GM12878 (cell line): Measurements from ENCODE around the gene NOL12.

Source experiments
- BMI1 ChIP-seq: fragments of 450-650 bp; IDR thresholded peaks from 2 replicates; pipeline ENCODE4 v1.6.1; 2016; ENCODE audit warnings: mild to moderate bottlenecking, moderate library complexity, borderline replicate concordance
- KDM1A ChIP-seq: fragments of 200-600 bp; sonication (generic); IDR thresholded peaks from 2 replicates; pipeline ENCODE4 v1.6.1; 2016; ENCODE audit warnings: borderline replicate concordance
- POLR2A ChIP-seq: IDR thresholded peaks from 2 replicates; pipeline ENCODE4 v1.6.1; 2011; ENCODE audit warnings: low read depth, mild to moderate bottlenecking, low read length
- POLR2AphosphoS2 ChIP-seq: IDR thresholded peaks from 2 replicates; pipeline ENCODE4 v1.6.1; 2011; ENCODE audit warnings: low read depth, mild to moderate bottlenecking, low read length, improper control_type of control experiment, moderate library complexity
- RBBP5 ChIP-seq: fragments of 200-600 bp; sonication (generic); conservative IDR thresholded peaks from 2 replicates; pipeline ENCODE4 v1.6.1; 2016
- TAF1 ChIP-seq: IDR thresholded peaks from 2 replicates; pipeline ENCODE4 v1.6.1; 2011; ENCODE audit warnings: mild to moderate bottlenecking, low read depth, low read length, borderline replicate concordance
- ZNF687 ChIP-seq: fragments of 450-650 bp; IDR thresholded peaks from 2 replicates; pipeline ENCODE4 v1.6.1; 2017; ENCODE audit warnings: mild to moderate bottlenecking, moderate library complexity
- TF ChIP-seq, protein P1 (sequence below): IDR thresholded peaks from 2 replicates; pipeline ENCODE4 v1.6.1; 2012; ENCODE audit warnings: mild to moderate bottlenecking, low read depth, low read length
- TF ChIP-seq, protein P2 (sequence below): fragments of 450-650 bp; IDR thresholded peaks from 2 replicates; pipeline ENCODE4 v1.6.1; 2017; ENCODE audit warnings: mild to moderate bottlenecking

GRCh38 chr22:37696657-37697537, 10.8 kb downstream of the NOL12 start, which contains the start of gene TRIOBP:
- TF ChIP-seq, protein P1, sequence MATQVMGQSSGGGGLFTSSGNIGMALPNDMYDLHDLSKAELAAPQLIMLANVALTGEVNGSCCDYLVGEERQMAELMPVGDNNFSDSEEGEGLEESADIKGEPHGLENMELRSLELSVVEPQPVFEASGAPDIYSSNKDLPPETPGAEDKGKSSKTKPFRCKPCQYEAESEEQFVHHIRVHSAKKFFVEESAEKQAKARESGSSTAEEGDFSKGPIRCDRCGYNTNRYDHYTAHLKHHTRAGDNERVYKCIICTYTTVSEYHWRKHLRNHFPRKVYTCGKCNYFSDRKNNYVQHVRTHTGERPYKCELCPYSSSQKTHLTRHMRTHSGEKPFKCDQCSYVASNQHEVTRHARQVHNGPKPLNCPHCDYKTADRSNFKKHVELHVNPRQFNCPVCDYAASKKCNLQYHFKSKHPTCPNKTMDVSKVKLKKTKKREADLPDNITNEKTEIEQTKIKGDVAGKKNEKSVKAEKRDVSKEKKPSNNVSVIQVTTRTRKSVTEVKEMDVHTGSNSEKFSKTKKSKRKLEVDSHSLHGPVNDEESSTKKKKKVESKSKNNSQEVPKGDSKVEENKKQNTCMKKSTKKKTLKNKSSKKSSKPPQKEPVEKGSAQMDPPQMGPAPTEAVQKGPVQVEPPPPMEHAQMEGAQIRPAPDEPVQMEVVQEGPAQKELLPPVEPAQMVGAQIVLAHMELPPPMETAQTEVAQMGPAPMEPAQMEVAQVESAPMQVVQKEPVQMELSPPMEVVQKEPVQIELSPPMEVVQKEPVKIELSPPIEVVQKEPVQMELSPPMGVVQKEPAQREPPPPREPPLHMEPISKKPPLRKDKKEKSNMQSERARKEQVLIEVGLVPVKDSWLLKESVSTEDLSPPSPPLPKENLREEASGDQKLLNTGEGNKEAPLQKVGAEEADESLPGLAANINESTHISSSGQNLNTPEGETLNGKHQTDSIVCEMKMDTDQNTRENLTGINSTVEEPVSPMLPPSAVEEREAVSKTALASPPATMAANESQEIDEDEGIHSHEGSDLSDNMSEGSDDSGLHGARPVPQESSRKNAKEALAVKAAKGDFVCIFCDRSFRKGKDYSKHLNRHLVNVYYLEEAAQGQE = no peak
- TF ChIP-seq KDM1A (no peak), ZNF687 (no peak), TAF1 (no peak), POLR2AphosphoS2 (no peak), RBBP5 (no peak), BMI1 (no peak), POLR2A (no peak)
- TF ChIP-seq, protein P2, sequence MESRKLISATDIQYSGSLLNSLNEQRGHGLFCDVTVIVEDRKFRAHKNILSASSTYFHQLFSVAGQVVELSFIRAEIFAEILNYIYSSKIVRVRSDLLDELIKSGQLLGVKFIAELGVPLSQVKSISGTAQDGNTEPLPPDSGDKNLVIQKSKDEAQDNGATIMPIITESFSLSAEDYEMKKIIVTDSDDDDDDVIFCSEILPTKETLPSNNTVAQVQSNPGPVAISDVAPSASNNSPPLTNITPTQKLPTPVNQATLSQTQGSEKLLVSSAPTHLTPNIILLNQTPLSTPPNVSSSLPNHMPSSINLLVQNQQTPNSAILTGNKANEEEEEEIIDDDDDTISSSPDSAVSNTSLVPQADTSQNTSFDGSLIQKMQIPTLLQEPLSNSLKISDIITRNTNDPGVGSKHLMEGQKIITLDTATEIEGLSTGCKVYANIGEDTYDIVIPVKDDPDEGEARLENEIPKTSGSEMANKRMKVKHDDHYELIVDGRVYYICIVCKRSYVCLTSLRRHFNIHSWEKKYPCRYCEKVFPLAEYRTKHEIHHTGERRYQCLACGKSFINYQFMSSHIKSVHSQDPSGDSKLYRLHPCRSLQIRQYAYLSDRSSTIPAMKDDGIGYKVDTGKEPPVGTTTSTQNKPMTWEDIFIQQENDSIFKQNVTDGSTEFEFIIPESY = no peak
